Measurements from ENCODE around the gene TXNDC11. TPM values are rescaled to one million over a fixed set of nuclear protein-coding genes. Genes with fewer than 3 reads are reported as not detected.

Gene TXNDC11
- total RNA-seq, 2 experiments from 2014 or later, result 30.7 to 38.3 TPM

DNA sequence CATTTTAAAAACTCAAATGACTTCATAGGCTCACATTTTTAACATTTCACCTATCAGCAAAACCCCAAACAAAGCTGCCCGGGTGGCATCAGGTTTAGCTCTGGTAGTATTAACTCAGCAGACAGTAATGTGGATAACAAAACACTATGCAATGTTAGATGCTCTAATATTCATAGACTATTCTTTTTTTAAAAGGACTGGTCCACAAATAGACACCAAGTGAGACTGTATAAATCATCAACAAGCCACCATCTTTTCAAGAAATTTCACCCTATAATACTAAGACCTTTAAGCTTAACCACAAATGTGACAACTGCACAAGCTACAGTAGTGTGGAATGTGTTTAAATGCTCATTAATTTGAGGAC is 54.2 kb downstream of the TXNDC11 start:
- ATAC-seq (ENCODE audit: low read depth), result no peak
- Mint-ChIP-seq H3K4me3 (no peak overlapping the region), H3K9me3 (no peaks in the 10 kb centered on the region), H3K4me1 (peaks cover 6% of the 10 kb centered on the region), H3K36me3 (peaks cover 32% of the 10 kb centered on the region), H3K27me3 (no peaks in the 10 kb centered on the region), H3K27ac (no peak overlapping the region)
- DNase-seq, result no peak
- POLR2A ChIA-PET, result interaction anchor here (0.8 to 1.0 kb wide), 2 partner anchors 9 to 11 kb away, joined by 3 to 4 read pairs; no protein-coding TSS in a partner anchor

DNA sequence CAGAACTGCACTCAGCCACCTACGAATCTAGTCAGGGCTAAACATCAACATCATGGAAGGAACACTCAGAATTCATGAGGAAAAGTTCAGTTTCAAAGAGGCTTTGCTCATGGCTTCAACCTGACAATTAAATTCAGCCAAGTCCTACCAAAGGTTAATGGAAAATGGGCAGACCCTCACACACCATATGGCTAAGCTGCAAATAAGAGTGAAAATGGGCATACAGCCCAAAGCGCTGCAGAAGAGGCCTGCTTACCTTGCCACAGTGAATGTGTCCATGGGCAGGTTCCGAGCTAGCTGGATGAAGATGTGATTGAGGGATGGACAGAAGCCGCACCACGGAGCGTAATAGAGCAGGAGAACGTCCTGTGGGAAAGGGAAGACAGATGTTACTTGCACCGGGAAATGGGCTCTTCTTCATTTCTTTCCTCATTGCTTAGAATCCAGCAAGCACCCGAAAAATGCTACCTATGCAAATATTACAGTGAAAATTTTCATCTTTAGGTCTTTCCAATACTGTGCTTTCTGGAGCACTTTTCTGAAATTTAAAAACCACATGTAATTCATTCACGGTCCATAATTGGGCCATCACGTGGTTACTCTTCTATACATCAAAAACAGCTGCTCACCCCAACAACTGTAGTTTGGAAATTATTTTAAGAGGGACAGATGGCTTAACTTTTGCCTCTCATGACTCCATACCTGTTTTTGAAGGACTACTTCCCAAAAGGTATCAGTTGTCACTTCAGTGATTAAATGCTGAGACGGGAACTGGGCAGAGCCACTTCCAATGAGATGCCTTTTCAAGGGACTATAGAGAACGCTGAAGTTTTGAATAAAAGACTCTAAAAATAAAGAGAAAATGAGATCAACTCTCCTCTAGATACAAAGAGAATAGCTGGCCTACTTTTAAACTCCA is 54.8 kb downstream of the TXNDC11 start:
- H3K4me1 Mint-ChIP-seq, result peaks cover 9% of the 10 kb centered on the region
- ATAC-seq (ENCODE audit: low read depth) (no peak), DNase-seq (no peak)
- H3K27ac Mint-ChIP-seq, result no peak overlapping the region
- peaks cover 37% of the 10 kb centered on the region for H3K36me3 Mint-ChIP-seq
- H3K27me3 Mint-ChIP-seq, result no peaks in the 10 kb centered on the region
- POLR2A ChIA-PET, result interaction anchor here (0.8 to 1.0 kb wide), 2 partner anchors 8 to 10 kb away, joined by 3 to 4 read pairs; no protein-coding TSS in a partner anchor
- no peak overlapping the region for H3K4me3 Mint-ChIP-seq
- H3K9me3 Mint-ChIP-seq, result no peaks in the 10 kb centered on the region

DNA sequence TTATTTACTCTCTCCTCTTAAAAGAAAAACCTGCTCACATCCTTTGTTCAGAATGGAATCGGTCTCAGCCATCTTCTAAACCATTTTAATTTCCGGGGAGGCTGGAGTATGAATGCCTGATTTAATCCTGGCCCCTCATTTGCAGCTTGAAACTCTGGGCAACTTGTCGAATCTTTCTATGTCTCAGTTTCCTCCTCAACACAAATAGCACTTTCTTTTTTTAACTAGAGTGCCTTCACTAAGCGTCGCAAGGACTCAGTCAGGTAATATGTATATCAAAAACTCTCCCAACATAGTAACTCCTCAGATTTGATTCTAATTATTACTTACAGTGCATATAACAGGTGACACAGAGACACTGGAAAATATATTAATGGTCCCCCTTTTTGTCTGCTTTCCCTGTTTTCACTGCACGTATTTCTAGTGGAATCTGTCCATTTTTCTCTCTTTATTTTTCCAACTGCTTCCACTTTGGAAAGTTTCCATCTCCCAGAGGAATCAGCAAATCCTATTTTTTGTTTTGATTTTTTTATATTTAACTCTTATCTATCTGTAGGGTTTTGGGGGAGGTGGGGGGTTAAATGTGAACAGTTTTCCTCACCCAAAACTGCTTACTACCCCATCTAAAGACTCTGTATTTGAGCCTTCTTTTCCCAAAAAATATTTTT is 55.8 kb downstream of the TXNDC11 start:
- no peak for DNase-seq
- Mint-ChIP-seq H3K4me3 (no peak overlapping the region), H3K27me3 (no peaks in the 10 kb centered on the region), H3K36me3 (peaks cover 37% of the 10 kb centered on the region), H3K9me3 (no peaks in the 10 kb centered on the region), H3K27ac (no peak overlapping the region), H3K4me1 (peaks cover 18% of the 10 kb centered on the region)
- ATAC-seq (ENCODE audit: low read depth), result no peak
- POLR2A ChIA-PET, result no interaction called here

DNA sequence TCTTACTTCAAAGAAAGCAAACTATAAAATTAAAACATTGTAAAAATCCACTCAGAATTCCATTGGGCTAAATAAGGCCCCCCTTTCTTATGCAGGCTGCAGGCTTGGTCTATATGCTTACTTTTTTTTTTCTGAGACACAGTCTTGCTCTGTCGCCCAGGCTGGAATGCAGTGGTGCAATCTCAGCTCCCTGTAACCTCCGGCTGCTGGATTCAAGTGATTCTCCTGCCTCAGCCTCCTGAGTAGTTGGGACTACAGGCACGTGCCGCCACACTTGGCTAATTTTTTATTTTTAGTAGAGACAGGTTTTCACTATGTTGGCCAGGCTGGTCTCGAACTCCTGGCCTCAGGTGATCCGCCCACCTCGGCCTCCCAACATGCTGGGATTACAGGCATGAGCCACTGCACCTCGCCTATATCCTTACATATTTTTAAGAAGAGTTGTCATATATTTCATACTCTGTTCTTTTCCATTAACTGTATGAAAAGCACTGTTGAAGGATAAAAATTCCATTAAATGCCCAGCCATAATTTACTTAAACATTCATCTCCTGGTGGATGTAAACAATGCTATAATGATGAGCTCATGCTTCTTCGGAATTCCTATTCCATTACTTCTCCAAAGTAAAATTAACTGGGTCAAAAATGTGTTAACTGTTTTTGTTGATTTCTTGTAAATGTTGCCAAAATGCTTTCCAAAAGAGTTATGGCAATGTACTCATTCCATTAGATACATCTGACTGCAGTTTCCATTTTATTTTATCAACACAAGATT is 56.6 kb downstream of the TXNDC11 start:
- H3K27me3 Mint-ChIP-seq, result no peaks in the 10 kb centered on the region
- H3K36me3 Mint-ChIP-seq, result peaks cover 35% of the 10 kb centered on the region
- H3K4me1 Mint-ChIP-seq, result peaks cover 26% of the 10 kb centered on the region
- DNase-seq, result no peak
- no peak overlapping the region for H3K4me3 Mint-ChIP-seq
- POLR2A ChIA-PET, result no interaction called here
- no peak overlapping the region for H3K27ac Mint-ChIP-seq
- no peaks in the 10 kb centered on the region for H3K9me3 Mint-ChIP-seq
- no peak for ATAC-seq (ENCODE audit: low read depth)

DNA sequence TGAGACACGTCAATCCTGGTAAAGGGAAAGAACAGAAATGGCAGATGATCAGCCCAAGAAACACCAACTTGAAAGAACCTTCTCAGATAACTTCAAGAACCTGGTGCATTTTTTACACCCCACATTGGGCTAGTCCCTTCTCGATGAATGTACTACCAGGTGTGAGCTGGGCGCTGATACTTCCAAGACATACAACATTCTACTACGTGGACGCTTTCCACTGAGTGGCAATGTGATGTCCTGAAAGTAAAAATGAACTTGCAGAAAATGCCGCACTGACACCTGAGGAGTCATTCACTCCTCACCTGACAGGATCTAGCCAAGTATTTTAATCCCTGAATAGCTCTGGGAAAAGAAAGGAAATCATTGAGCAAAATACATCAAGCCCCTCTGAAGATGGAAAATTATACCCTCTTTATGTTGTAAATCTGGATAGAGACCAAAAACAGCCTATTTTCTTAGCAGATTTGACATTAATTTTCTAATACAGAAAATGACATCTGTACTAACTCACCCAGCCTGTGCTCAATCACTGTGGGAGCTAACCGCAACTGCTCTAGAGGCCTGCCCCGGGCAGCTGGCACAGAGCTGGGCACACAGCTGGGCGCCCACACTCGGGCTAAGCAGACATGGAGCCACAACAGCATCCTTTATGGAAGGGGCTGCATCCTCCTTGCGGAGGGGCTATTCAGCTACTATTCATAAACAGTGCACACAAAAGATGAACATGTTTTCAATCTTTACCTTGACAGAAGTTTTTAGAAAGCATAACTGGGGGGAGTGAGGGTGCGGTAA is 58.2 kb downstream of the TXNDC11 start:
- H3K9me3 Mint-ChIP-seq, result no peaks in the 10 kb centered on the region
- H3K4me1 Mint-ChIP-seq, result peaks cover 35% of the 10 kb centered on the region
- H3K27ac Mint-ChIP-seq, result no peak overlapping the region
- H3K27me3 Mint-ChIP-seq, result no peaks in the 10 kb centered on the region
- DNase-seq (no peak), ATAC-seq (ENCODE audit: low read depth) (no peak)
- POLR2A ChIA-PET, result no interaction called here
- H3K36me3 Mint-ChIP-seq, result peaks cover 34% of the 10 kb centered on the region
- H3K4me3 Mint-ChIP-seq, result no peak overlapping the region

DNA sequence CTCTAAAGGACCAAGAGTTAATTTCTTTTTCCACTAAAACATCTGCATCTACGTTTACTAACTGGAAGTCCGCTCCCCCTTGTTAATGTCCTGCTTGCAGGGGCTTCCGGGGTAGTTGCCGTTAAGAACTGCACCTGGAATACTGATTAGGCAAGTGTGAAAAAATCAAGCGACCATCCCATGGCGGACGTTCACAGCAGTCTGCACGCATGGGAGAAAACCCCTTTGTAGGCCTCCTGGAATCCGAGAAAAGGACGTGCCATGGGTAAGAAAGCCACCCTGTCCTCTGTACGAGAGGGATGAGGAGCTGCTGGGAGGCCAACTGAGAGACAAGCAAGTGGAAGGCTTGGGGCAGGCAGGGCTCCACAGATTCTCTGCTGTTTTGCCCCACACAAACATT is 59.5 kb downstream of the TXNDC11 start:
- Mint-ChIP-seq H3K4me3 (no peak overlapping the region), H3K27ac (no peak overlapping the region), H3K36me3 (peaks cover 35% of the 10 kb centered on the region), H3K27me3 (no peaks in the 10 kb centered on the region), H3K9me3 (no peaks in the 10 kb centered on the region), H3K4me1 (peaks cover 34% of the 10 kb centered on the region)
- POLR2A ChIA-PET, result interaction anchor here (0.6 kb wide), 1 partner anchor 8 kb away, joined by 4 read pairs; no protein-coding TSS in a partner anchor
- no peak for ATAC-seq (ENCODE audit: low read depth)
- DNase-seq, result peak; percentile 15

DNA sequence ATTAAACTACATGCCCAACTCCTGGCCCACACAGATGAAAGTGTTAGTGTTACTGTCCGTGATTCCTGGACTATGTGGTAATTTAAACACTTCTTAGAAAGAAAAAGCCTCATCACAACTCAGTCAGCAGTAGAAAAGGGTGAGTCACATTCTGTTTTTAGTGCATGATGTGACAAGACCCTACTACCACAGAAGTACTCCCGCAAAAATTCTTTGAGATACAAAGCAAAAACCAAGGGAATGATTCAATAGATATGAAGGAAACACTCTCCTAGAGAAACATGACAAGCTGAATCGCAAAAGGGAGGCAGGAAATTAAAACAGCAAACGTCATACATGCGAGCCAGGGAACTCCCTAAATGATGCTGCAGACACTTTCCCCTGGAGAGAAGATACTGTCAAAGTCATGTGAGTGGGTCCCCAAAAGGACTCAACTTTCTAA is 60.0 kb downstream of the TXNDC11 start:
- POLR2A ChIA-PET, result interaction anchor here (0.6 kb wide), 1 partner anchor 7 kb away, joined by 4 read pairs; no protein-coding TSS in a partner anchor
- Mint-ChIP-seq H3K4me3 (no peak overlapping the region), H3K36me3 (peaks cover 34% of the 10 kb centered on the region), H3K27ac (no peak overlapping the region), H3K9me3 (no peaks in the 10 kb centered on the region), H3K4me1 (peaks cover 38% of the 10 kb centered on the region), H3K27me3 (no peaks in the 10 kb centered on the region)
- no peak for ATAC-seq (ENCODE audit: low read depth)
- DNase-seq, result no peak

DNA sequence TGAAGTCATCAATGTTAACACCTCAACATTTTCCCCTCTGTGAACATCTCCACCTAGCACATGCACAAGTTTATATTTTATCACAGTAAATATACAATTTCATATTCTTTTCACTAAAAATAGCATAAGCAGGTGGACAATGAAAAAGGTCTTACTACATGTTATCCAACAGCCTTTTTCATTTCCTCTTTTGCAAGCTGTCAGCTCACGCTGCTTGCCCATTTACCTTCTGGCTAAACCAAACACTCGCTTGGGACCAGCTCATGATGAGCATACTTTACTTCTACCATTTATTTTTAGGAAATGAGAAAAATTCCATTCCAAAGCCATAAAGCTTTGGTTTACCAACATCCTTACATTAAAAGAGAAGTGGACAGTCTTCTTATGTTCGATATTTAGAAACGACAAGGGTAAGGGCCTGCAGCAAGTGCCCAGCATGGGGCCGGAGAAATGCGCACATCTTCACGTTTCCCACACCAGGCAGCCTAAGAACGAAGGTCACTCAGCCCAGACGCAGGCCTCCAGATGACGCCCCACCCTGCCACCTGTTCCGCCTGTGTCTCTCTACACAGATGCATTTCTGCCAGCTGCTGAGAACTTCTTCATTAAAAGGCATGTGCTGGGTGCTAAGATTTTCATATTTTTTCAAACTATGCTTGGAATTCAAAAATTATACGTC is 60.5 kb downstream of the TXNDC11 start:
- H3K36me3 Mint-ChIP-seq, result peaks cover 31% of the 10 kb centered on the region
- no peaks in the 10 kb centered on the region for H3K27me3 Mint-ChIP-seq
- peak overlapping the region; percentile 67 for H3K4me3 Mint-ChIP-seq
- POLR2A ChIA-PET, result no interaction called here
- peaks cover 44% of the 10 kb centered on the region for H3K4me1 Mint-ChIP-seq
- peak overlapping the region; percentile 87 for H3K27ac Mint-ChIP-seq
- H3K9me3 Mint-ChIP-seq, result no peaks in the 10 kb centered on the region
- ATAC-seq (ENCODE audit: low read depth), result no peak
- no peak for DNase-seq

DNA sequence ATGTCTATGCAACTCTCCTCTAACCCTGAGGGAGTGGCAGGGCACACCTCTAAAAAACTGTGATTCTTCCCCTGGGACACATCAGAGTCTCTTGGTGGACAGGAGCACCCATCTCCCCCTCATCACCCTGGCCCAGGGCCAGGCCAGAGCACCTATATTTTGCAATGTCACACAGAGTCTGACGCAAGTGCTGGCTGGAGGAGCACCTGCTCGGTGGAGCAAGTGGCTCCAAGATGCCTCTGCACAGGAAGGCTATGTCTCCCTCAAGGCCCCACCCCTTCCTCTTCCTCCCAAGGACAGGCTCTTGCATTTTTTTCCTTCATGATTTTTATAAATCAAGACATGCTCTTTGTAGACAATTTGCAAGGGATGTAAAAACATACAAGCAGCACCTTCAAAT is 61.1 kb downstream of the TXNDC11 start:
- peaks cover 29% of the 10 kb centered on the region for H3K36me3 Mint-ChIP-seq
- DNase-seq (peak; percentile 34), ATAC-seq (ENCODE audit: low read depth) (peak; percentile 55)
- H3K27ac Mint-ChIP-seq, result peak overlapping the region; percentile 87
- peaks cover 50% of the 10 kb centered on the region for H3K4me1 Mint-ChIP-seq
- H3K4me3 Mint-ChIP-seq, result peak overlapping the region; percentile 67
- POLR2A ChIA-PET, result no interaction called here
- H3K9me3 Mint-ChIP-seq, result no peaks in the 10 kb centered on the region
- no peaks in the 10 kb centered on the region for H3K27me3 Mint-ChIP-seq

DNA sequence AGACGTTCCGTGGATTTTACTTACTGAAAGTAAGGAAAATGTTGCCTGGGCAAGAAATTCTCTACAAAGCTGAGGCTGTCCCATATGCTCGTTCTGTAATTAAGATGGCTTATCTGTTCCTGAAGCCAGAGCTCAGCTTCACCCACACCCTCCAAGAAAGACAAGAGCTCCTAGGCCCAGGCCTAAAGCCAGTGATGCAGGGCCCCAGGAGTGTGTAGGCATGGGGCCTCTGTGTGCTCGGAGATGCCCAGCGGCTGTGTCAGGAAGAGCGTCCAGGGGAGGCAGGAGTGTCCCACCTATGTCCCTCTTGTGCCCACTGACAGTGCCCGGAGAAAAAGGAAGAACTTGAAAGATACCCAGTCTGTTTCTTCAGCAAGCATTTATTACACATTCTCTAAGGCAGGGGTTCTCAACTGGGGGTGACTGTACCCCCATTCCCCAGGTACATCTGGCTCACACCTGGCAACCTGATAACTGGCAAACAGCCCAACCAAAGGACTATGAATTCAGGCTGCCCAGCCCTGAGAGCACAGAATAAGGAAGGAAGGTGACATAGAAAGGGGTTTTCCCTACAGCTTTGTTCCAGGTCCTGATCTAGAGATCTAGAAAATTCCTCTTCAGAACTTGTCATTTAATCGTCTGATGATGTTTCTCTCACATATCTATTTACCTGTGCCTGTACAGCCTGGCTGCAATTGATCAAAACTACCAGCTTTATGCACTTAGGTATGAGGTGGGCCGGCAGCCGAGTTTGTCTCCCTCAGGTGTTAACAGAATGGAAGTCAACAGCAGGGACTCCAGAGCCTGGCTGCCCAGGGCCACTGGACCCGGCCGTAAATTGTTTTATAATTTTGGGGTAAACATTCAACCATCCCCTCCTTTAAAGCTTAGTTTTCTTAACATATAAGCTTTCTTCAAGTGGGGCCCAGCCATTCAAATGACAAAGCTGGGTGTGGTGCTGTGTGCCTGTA is 62.4 kb downstream of the TXNDC11 start:
- Mint-ChIP-seq H3K4me1 (peaks cover 53% of the 10 kb centered on the region), H3K36me3 (peaks cover 28% of the 10 kb centered on the region), H3K27ac (peak overlapping the region; percentile 87), H3K4me3 (peak overlapping the region; percentile 67), H3K27me3 (no peaks in the 10 kb centered on the region), H3K9me3 (no peaks in the 10 kb centered on the region)
- DNase-seq (peak; percentile 6), ATAC-seq (ENCODE audit: low read depth) (no peak)
- POLR2A ChIA-PET, result interaction anchor here (1.0 to 2.3 kb wide), 2 partner anchors 8 to 10 kb away, joined by 4 to 8 read pairs; no protein-coding TSS in a partner anchor

DNA sequence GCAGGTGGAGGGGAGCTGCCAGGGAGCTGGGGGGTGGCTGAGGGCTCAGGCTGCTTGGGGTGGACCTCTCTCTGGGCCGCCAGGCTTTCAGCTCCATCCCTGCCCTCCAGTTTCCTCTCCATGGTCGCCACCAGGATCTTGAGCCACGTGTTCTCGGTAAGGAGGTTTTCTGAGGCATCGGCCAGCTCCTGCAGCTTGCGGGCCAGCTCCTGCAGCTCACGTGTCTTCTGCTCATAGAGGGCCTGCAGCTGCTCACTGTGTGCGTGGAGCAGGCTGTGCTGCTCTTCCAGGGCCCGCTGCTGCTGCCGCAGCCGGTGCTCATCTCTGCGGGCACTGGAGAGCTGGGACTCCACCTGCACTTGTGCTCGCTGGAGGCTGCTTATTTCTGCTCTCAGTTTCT is 63.4 kb downstream of the TXNDC11 start:
- POLR2A ChIA-PET, result interaction anchor here (1.0 to 2.3 kb wide), 2 partner anchors 9 kb away, joined by 4 to 8 read pairs; no protein-coding TSS in a partner anchor
- H3K9me3 Mint-ChIP-seq, result no peaks in the 10 kb centered on the region
- ATAC-seq (ENCODE audit: low read depth), result no peak
- peaks cover 57% of the 10 kb centered on the region for H3K4me1 Mint-ChIP-seq
- peak; percentile 24 for DNase-seq
- no peak overlapping the region for H3K4me3 Mint-ChIP-seq
- H3K27me3 Mint-ChIP-seq, result no peaks in the 10 kb centered on the region
- peak overlapping the region; percentile 32 for H3K27ac Mint-ChIP-seq
- peaks cover 28% of the 10 kb centered on the region for H3K36me3 Mint-ChIP-seq
